GM18951 (cell line): ENCODE data around the gene GKN1.

Experiments
- POLR2A ChIP-seq: IDR thresholded peaks from 4 replicates; pipeline ENCODE4 v1.6.1; 2011; ENCODE audit warnings: mild to moderate bottlenecking; ENCODE audit not compliant: insufficient read length, insufficient read depth; ENCODE audit errors: extremely low read depth
- in situ Hi-C: fragments of 300-500 bp; cut with MboI; formaldehyde crosslinking; loops from one replicate; pipeline ENCODE4 v1.12.0; 2022; ENCODE audit warnings: low sequenced_read_pairs, mixed read lengths, inconsistent platforms; ENCODE audit not compliant: unreplicated experiment

GKN1 gene, protein sequence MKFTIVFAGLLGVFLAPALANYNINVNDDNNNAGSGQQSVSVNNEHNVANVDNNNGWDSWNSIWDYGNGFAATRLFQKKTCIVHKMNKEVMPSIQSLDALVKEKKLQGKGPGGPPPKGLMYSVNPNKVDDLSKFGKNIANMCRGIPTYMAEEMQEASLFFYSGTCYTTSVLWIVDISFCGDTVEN

GRCh38 chr2:68974251-68974650 lies at the start of gene GKN1:
Gene GKN1 (plus strand): TSS chr2:68974636. CDS start chr2:68974678, 42 bp downstream.
- no peak for TF ChIP-seq POLR2A
- in situ Hi-C loops, result no loop called here

- TF ChIP-seq POLR2A, result no peak
- in situ Hi-C loops, result loop anchor here (10.0 kb wide), 1 partner anchor 431 kb away; no protein-coding TSS in a partner anchor
These were observed 49.0 kb upstream of the GKN1 start for GRCh38 chr2:68925295-68925896.

DNA sequence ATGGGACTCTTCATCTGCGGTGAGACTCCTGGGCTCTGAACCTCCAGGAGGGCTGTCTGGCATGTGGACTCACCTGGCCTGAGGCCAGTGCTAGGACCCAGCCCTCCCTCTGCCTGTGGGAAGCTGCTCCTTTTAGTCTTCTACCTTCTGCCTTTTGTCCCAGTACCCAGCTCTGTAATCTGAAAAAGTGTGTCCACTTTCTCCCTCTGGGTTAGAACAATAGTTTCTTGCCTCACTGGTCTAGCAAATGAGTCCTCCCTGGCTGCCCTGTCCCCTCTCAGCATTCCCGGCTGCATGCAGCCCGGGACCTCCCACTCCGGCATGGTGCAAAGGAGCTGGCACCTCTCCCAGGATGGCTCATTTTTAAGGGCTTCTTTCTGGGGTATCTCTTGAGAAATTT lies 47.6 kb upstream of the GKN1 start:
- in situ Hi-C loops, result loop anchor here (10.0 kb wide), 1 partner anchor 432 kb away; no protein-coding TSS in a partner anchor

GRCh38 chr2:68931149-68931711 lies 43.2 kb upstream of the GKN1 start:
- no peak for TF ChIP-seq POLR2A
- in situ Hi-C loops, result no loop called here

More for the DNA sequence above, 47.6 kb upstream of the GKN1 start:
- no peak for TF ChIP-seq POLR2A

- in situ Hi-C loops, result no loop called here
- no peak for TF ChIP-seq POLR2A
These were observed 42.6 kb upstream of the GKN1 start for GRCh38 chr2:68931799-68932198.

GRCh38 chr2:68932402-68932801 lies 42.0 kb upstream of the GKN1 start:
- in situ Hi-C loops, result no loop called here
- no peak for TF ChIP-seq POLR2A

GRCh38 chr2:68934021-68934420 lies 40.4 kb upstream of the GKN1 start:
- in situ Hi-C loops, result no loop called here
- TF ChIP-seq POLR2A, result no peak

GRCh38 chr2:68935471-68935870 lies 39.0 kb upstream of the GKN1 start:
- no peak for TF ChIP-seq POLR2A
- in situ Hi-C loops, result no loop called here

- in situ Hi-C loops, result no loop called here
- TF ChIP-seq POLR2A, result no peak
These were observed 38.0 kb upstream of the GKN1 start for GRCh38 chr2:68936427-68936826.

- in situ Hi-C loops, result no loop called here
- no peak for TF ChIP-seq POLR2A
These were observed 37.5 kb upstream of the GKN1 start for GRCh38 chr2:68936889-68937288.

- no peak for TF ChIP-seq POLR2A
- in situ Hi-C loops, result no loop called here
These were observed 36.9 kb upstream of the GKN1 start for GRCh38 chr2:68937346-68938055.

DNA sequence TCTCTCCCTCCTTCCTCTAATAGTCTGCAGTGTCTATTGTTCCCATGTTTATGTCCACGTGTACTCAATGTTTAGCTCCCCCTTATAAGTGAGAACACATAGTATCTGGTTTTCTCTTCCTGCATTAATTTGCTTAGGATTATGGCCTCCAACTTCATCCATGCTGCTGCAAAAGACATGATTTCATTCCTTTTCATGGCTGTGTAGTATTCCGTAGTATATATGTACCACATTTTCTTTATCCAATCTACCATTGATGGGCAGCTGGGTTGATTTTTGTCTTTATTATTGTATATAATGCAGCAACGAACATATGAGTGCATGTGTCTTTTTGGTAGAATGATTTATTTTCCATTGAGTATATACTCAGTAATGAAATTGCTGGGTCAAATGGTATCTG lies 35.5 kb upstream of the GKN1 start:
- TF ChIP-seq POLR2A, result no peak
- in situ Hi-C loops, result no loop called here

GRCh38 chr2:68939962-68940361 lies 34.5 kb upstream of the GKN1 start:
- in situ Hi-C loops, result no loop called here
- TF ChIP-seq POLR2A, result no peak

GRCh38 chr2:68940369-68940768 lies 34.1 kb upstream of the GKN1 start:
- in situ Hi-C loops, result no loop called here
- TF ChIP-seq POLR2A, result no peak

DNA sequence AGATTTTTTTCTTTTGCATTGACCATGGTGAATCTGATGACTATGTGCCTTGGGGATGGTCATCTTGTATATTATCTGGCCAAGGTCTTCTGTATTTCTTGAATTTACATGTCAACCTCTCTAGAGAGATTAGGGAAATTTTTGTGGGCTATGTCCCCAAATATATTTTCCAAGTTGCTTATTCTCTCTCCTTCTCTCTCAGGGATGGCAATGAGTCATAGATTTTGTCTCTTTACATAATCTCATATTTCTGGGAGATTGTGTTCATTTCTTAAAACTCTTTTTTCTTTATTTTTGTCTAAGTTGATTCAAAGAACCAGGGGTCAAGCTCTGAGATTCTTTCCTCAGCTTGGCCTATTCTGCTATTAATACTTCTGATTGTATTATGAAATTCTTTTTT lies 31.6 kb upstream of the GKN1 start:
- no peak for TF ChIP-seq POLR2A
- in situ Hi-C loops, result no loop called here
